ENCODE results near the gene RNF34. TPM values are rescaled to one million over a fixed set of nuclear protein-coding genes. Genes with fewer than 3 reads are reported as not detected.

RNF34 gene
- total RNA-seq, 8 experiments from 2014 or later: 28.0 to 54.8 (median 37.2) TPM

GRCh38 chr12:121398355-121398754, 1.6 kb upstream of the RNF34 start:
- Histone ChIP-seq H3K4me3 (peak overlapping the region in 2 of 5 donors; percentile 73 to 74), H3K27ac (no peak overlapping the region), H3K4me1 (replicated peaks in 1 of 2) (peaks cover 9 to 17% of the 10 kb centered on the region in 2 donors)
- in situ Hi-C loops (cut with MboI; ENCODE audit: low pct_unique_long_range_greater_than_20kb in 2 of 9, low sequenced_read_pairs in 9 of 9, unreplicated experiment in 9 of 9): no loop called here
- no peak for ATAC-seq (replicated peaks in 6 of 8)
- WGBS, 10 experiments: 87 to 100% (median 100%) methylated on average over 1 to 5 of the region's 5 CpGs; no CpG with 5 or more reads in 1 of the 10 experiments

DNA sequence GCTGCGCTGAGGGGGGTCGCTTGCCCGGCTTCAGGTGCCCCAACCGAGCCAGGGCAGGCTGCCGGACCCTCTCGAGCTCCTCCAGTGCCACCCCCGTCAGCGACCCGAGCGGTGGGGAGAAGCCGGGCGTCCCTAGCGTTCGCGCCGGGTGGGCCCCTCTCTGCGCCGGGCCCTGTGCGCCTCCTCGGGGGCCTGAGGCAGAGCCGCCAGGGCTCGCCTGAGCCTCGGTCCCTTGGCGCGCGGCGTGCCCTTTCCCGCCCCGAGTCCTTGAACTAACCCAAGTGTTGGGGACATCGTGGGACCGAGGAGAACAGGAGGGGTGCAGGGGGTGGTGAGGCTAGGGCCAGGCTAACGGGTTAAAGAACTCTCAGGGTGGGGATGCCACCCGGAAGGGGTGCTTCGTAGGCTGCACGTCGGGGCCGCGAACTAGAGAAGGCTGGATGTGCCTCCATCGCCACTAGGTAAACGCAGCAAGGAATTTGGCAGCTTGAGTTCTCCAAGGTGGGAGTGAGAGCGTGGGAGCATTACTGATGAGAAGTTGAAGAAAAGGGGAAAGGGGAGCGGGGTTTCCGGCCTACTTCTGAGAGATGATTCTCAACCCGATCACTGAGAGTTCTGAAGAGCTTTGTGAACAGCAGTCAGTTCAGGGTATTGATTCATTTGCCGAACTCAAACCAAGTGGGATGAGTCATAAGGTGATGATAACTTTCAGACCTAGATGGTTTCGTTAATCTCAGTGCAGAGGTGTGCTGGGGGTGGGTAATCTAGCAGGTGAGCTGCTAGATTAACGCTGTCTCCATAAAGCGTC, 618 bp downstream of the RNF34 start:
- H3K27ac ChIP-seq: peak overlapping the region; percentile 57 to 77
- in situ Hi-C loops (cut with MboI; ENCODE audit: low pct_unique_long_range_greater_than_20kb in 2 of 9, low sequenced_read_pairs in 9 of 9, unreplicated experiment in 9 of 9): no loop called here
- 0 to 10% (median 1%) methylated on average over 2 to 21 of the region's 48 CpGs; no CpG with 5 or more reads in 2 of the 10 experiments for WGBS, 10 experiments
- H3K4me3 ChIP-seq: peak overlapping the region; percentile 71 to 90 (median 73)
- peak; percentile 52 to 68 (median 58) for ATAC-seq (replicated peaks in 6 of 8)
- peaks cover 9 to 17% of the 10 kb centered on the region in 2 donors for H3K4me1 ChIP-seq (replicated peaks in 1 of 2)

GRCh38 chr12:121403721-121404120, 3.8 kb downstream of the RNF34 start:
- Histone ChIP-seq H3K27ac (no peak overlapping the region), H3K4me3 (no peak overlapping the region), H3K4me1 (replicated peaks in 1 of 2) (peaks cover 6 to 13% of the 10 kb centered on the region in 2 donors)
- no peak for ATAC-seq (replicated peaks in 6 of 8)
- 68 to 100% (median 96%) methylated on average over 1 to 5 of the region's 5 CpGs for WGBS, 10 experiments
- in situ Hi-C loops (cut with MboI; ENCODE audit: low pct_unique_long_range_greater_than_20kb in 2 of 9, low sequenced_read_pairs in 9 of 9, unreplicated experiment in 9 of 9): no loop called here

- ATAC-seq (replicated peaks in 6 of 8): no peak
- no peak overlapping the region for H3K4me3 ChIP-seq
- in situ Hi-C loops (cut with MboI; ENCODE audit: low pct_unique_long_range_greater_than_20kb in 2 of 9, low sequenced_read_pairs in 9 of 9, unreplicated experiment in 9 of 9): no loop called here
- H3K4me1 ChIP-seq (replicated peaks in 1 of 2): peaks cover 3 to 10% of the 10 kb centered on the region in 2 donors
- H3K27ac ChIP-seq: no peak overlapping the region
- WGBS, 10 experiments: 100% methylated on average over 1 of the region's 1 CpG; no CpG with 5 or more reads in 6 of the 10 experiments
Observed at GRCh38 chr12:121404734-121405133, 4.8 kb downstream of the RNF34 start.

- 83 to 100% (median 100%) methylated on average over 1 to 2 of the region's 2 CpGs; no CpG with 5 or more reads in 6 of the 10 experiments for WGBS, 10 experiments
- Histone ChIP-seq H3K4me1 (replicated peaks in 1 of 2) (peaks cover 3 to 10% of the 10 kb centered on the region in 2 donors), H3K4me3 (no peak overlapping the region), H3K27ac (no peak overlapping the region)
- in situ Hi-C loops (cut with MboI; ENCODE audit: low pct_unique_long_range_greater_than_20kb in 2 of 9, low sequenced_read_pairs in 9 of 9, unreplicated experiment in 9 of 9): no loop called here
- no peak for ATAC-seq (replicated peaks in 6 of 8)
Observed at GRCh38 chr12:121405211-121405610, 5.3 kb downstream of the RNF34 start.

- WGBS, 10 experiments: 14 to 100% (median 93%) methylated on average over 1 of the region's 1 CpG; no CpG with 5 or more reads in 2 of the 10 experiments
- H3K27ac ChIP-seq: no peak overlapping the region
- no peak overlapping the region for H3K4me3 ChIP-seq
- in situ Hi-C loops (cut with MboI; ENCODE audit: low pct_unique_long_range_greater_than_20kb in 2 of 9, low sequenced_read_pairs in 9 of 9, unreplicated experiment in 9 of 9): no loop called here
- no peaks in the 10 kb centered on the region for H3K4me1 ChIP-seq (replicated peaks in 1 of 2)
- ATAC-seq (replicated peaks in 6 of 8): no peak
Observed at GRCh38 chr12:121413917-121414316, 14.0 kb downstream of the RNF34 start.

DNA sequence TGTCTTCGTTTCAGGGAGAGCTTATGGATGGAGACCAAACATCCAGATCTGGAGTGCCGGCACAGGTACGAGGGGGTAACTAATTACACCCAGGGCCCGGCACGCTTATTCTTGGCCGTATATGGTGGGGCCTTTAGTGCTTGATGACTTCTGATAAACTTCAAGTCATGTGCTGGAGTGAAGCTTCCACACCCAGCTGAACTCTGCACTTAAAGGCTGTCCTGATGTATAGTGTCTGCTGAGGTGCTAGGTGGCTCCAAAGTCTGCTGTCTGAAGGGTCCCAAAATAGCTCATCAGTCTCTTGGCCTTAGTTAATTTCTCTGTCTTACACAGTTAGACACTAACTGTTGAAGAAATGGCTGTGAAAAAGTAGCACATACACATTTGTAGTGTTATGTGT, 17.9 kb downstream of the RNF34 start:
- Histone ChIP-seq H3K27ac (no peak overlapping the region), H3K4me1 (replicated peaks in 1 of 2) (no peaks in the 10 kb centered on the region), H3K4me3 (no peak overlapping the region)
- no peak for ATAC-seq (replicated peaks in 6 of 8)
- WGBS, 10 experiments: 77 to 97% (median 92%) methylated on average over 2 to 6 of the region's 6 CpGs; no CpG with 5 or more reads in 4 of the 10 experiments
- in situ Hi-C loops (cut with MboI; ENCODE audit: low pct_unique_long_range_greater_than_20kb in 2 of 9, low sequenced_read_pairs in 9 of 9, unreplicated experiment in 9 of 9): no loop called here

DNA sequence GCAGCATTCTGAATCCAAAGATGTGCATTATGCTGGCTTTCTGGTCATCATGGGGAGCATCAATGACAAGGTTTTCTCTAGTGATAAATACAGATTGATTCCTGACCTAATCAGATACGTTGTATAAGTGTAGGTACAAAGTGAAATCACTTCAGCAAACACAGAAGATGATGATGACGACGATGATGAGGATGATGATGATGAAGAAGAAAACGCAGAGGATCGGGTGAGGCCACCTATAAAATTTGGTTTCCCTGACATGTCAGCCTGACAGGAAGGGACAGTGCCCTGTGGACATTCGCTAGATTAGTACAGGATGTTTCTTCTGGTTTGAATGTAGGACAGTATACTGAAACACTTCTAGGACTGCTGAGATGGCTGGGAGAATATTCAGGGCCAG, 20.2 kb downstream of the RNF34 start:
- WGBS, 10 experiments: 60 to 100% (median 93%) methylated on average over 1 to 6 of the region's 6 CpGs; no CpG with 5 or more reads in 1 of the 10 experiments
- no peaks in the 10 kb centered on the region for H3K4me1 ChIP-seq (replicated peaks in 1 of 2)
- no peak overlapping the region for H3K4me3 ChIP-seq
- in situ Hi-C loops (cut with MboI; ENCODE audit: low pct_unique_long_range_greater_than_20kb in 2 of 9, low sequenced_read_pairs in 9 of 9, unreplicated experiment in 9 of 9): no loop called here
- no peak overlapping the region for H3K27ac ChIP-seq
- ATAC-seq (replicated peaks in 6 of 8): no peak

GRCh38 chr12:121423253-121423652, 23.3 kb downstream of the RNF34 start:
- WGBS, 10 experiments: 88 to 100% (median 94%) methylated on average over 1 to 13 of the region's 14 CpGs; no CpG with 5 or more reads in 4 of the 10 experiments
- ATAC-seq (replicated peaks in 6 of 8): no peak
- Histone ChIP-seq H3K4me3 (no peak overlapping the region), H3K27ac (no peak overlapping the region), H3K4me1 (replicated peaks in 1 of 2) (no peaks in the 10 kb centered on the region)
- in situ Hi-C loops (cut with MboI; ENCODE audit: low pct_unique_long_range_greater_than_20kb in 2 of 9, low sequenced_read_pairs in 9 of 9, unreplicated experiment in 9 of 9): no loop called here

GRCh38 chr12:121423682-121424623, 24.0 kb downstream of the RNF34 start:
- no peaks in the 10 kb centered on the region for H3K4me1 ChIP-seq (replicated peaks in 1 of 2)
- 71 to 100% (median 94%) methylated on average over 3 to 11 of the region's 13 CpGs; no CpG with 5 or more reads in 1 of the 10 experiments for WGBS, 10 experiments
- no peak overlapping the region for H3K4me3 ChIP-seq
- no peak for ATAC-seq (replicated peaks in 6 of 8)
- H3K27ac ChIP-seq: no peak overlapping the region
- in situ Hi-C loops (cut with MboI; ENCODE audit: low pct_unique_long_range_greater_than_20kb in 2 of 9, low sequenced_read_pairs in 9 of 9, unreplicated experiment in 9 of 9): no loop called here

- Histone ChIP-seq H3K4me1 (replicated peaks in 1 of 2) (no peaks in the 10 kb centered on the region), H3K27ac (no peak overlapping the region), H3K4me3 (no peak overlapping the region)
- in situ Hi-C loops (cut with MboI; ENCODE audit: low pct_unique_long_range_greater_than_20kb in 2 of 9, low sequenced_read_pairs in 9 of 9, unreplicated experiment in 9 of 9): no loop called here
- 89 to 100% (median 100%) methylated on average over 1 of the region's 1 CpG; no CpG with 5 or more reads in 4 of the 10 experiments for whole genome bisulfite sequencing, 10 experiments
- no peak for ATAC-seq (replicated peaks in 6 of 8)
Observed at GRCh38 chr12:121424624-121424975, 24.7 kb downstream of the RNF34 start.

GRCh38 chr12:121427556-121428050, 27.7 kb downstream of the RNF34 start:
- in situ Hi-C loops (cut with MboI; ENCODE audit: low pct_unique_long_range_greater_than_20kb in 2 of 9, low sequenced_read_pairs in 9 of 9, unreplicated experiment in 9 of 9): loop anchor here in 1 of 9 experiments (25.0 kb wide), 1 partner anchor 90 kb away; no protein-coding TSS in a partner anchor
- Histone ChIP-seq H3K27ac (no peak overlapping the region), H3K4me1 (replicated peaks in 1 of 2) (no peaks in the 10 kb centered on the region), H3K4me3 (no peak overlapping the region)
- no peak for ATAC-seq (replicated peaks in 6 of 8)
- WGBS, 10 experiments: 67 to 100% (median 82%) methylated on average over 2 of the region's 2 CpGs; no CpG with 5 or more reads in 6 of the 10 experiments

GRCh38 chr12:121428883-121429282, 29.0 kb downstream of the RNF34 start:
- Histone ChIP-seq H3K27ac (no peak overlapping the region), H3K4me3 (no peak overlapping the region), H3K4me1 (replicated peaks in 1 of 2) (no peaks in the 10 kb centered on the region)
- in situ Hi-C loops (cut with MboI; ENCODE audit: low pct_unique_long_range_greater_than_20kb in 2 of 9, low sequenced_read_pairs in 9 of 9, unreplicated experiment in 9 of 9): loop anchor here in 1 of 9 experiments (25.0 kb wide), 1 partner anchor 92 kb away; no protein-coding TSS in a partner anchor
- no peak for ATAC-seq (replicated peaks in 6 of 8)
- 81 to 100% (median 100%) methylated on average over 1 to 6 of the region's 6 CpGs for WGBS, 10 experiments

All from motor neuron (in vitro differentiated cells).